HEK293 (cell line): ENCODE results near the gene KCNQ2.

Experiments
- CTCF ChIP-seq: fragments of 450-650 bp; formaldehyde crosslinking; IDR thresholded peaks from 2 replicates; pipeline ENCODE4 v1.5.1; 2016; ENCODE audit warnings: missing biosample characterization, missing genetic modification characterization
- ZNF274 ChIP-seq, 2 experiments: fragments of 200-500 bp in 1 of 2; fragments of 450-650 bp in 1 of 2; sonication (Bioruptor generic) in 1 of 2; formaldehyde crosslinking in 1 of 2; IDR thresholded peaks; 2 replicates each; pipeline versions ENCODE4 v1.5.1 to v1.6.1; 2014 to 2016; ENCODE audit warnings: borderline replicate concordance in 1 of 2, inconsistent platforms in 1 of 2, low read length in 1 of 2, missing biosample characterization in 1 of 2, missing genetic modification characterization in 1 of 2
- ZNF692 ChIP-seq: fragments of 450-650 bp; formaldehyde crosslinking; IDR thresholded peaks from 2 replicates; pipeline ENCODE4 v1.5.1; 2016; ENCODE audit warnings: missing biosample characterization, missing genetic modification characterization
- TF ChIP-seq, protein P1 (sequence below): fragments of 450-650 bp; formaldehyde crosslinking; IDR thresholded peaks from 2 replicates; pipeline ENCODE4 v1.5.1; 2017; ENCODE audit warnings: missing biosample characterization, missing genetic modification characterization

GRCh38 chr20:63380346-63380870 lies 92.0 kb downstream of the KCNQ2 start:
- TF ChIP-seq CTCF (tag by site-specific recombination) (no peak), ZNF692 (tag by site-specific recombination) (no peak), ZNF274 (IDR thresholded peaks at IDR 0.05; ENCODE audit: low read length) (no peak), ZNF274 (tag by site-specific recombination; IDR thresholded peaks at IDR 0.05; ENCODE audit: borderline replicate concordance) (no peak)
- TF ChIP-seq, protein P1, sequence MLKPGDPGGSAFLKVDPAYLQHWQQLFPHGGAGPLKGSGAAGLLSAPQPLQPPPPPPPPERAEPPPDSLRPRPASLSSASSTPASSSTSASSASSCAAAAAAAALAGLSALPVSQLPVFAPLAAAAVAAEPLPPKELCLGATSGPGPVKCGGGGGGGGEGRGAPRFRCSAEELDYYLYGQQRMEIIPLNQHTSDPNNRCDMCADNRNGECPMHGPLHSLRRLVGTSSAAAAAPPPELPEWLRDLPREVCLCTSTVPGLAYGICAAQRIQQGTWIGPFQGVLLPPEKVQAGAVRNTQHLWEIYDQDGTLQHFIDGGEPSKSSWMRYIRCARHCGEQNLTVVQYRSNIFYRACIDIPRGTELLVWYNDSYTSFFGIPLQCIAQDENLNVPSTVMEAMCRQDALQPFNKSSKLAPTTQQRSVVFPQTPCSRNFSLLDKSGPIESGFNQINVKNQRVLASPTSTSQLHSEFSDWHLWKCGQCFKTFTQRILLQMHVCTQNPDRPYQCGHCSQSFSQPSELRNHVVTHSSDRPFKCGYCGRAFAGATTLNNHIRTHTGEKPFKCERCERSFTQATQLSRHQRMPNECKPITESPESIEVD (tag by site-specific recombination): no peak
